Transverse colon (tissue), 4 donors: ENCODE measurements around the gene HOXC5. TPM values are rescaled to one million over a fixed set of nuclear protein-coding genes. Genes with fewer than 3 reads are reported as not detected.
A peak's percentile ranks its signal among the peaks of the same experiment; 100 is the strongest.

ENCODE experiments used
- DNase-seq: peaks from one replicate; pipeline ENCODE4 v3.0.0-alpha.2; 2019
- H3K27ac ChIP-seq, 4 donors: fragments of 200-600 bp; sonication (generic); 2 replicates each; pipeline ENCODE4 v1.5.1; 2016 to 2018; ENCODE audit warnings: inconsistent platforms in 4 of 4
- H3K27me3 ChIP-seq: fragments of 200-600 bp; sonication (generic); 2 replicates; pipeline ENCODE4 v1.5.1; 2017; ENCODE audit warnings: inconsistent platforms
- H3K36me3 ChIP-seq, 4 donors: fragments of 200-600 bp; sonication (generic); 2 replicates each; pipeline ENCODE4 v1.5.1; 2017 to 2019; ENCODE audit warnings: inconsistent platforms in 4 of 4
- H3K4me1 ChIP-seq, 4 donors: fragments of 200-600 bp; sonication (generic); 2 replicates each; pipeline ENCODE4 v1.5.1; 2017 to 2020; ENCODE audit warnings: inconsistent platforms in 4 of 4
- H3K4me3 ChIP-seq, 4 donors: fragments of 200-600 bp; sonication (generic); 1 replicate in 1 of 4; 2 replicates in 3 of 4; pipeline versions ENCODE4 v1.5.1 to v1.6.1; 2017 to 2019; ENCODE audit warnings: inconsistent platforms in 4 of 4
- H3K9me3 ChIP-seq, 2 donors: fragments of 200-600 bp; sonication (generic); 2 replicates each; pipeline ENCODE4 v1.5.1; 2017 to 2019; ENCODE audit warnings: inconsistent platforms in 2 of 2
- EP300 ChIP-seq: sonication (generic); formaldehyde crosslinking; IDR thresholded peaks from one replicate; pipeline ENCODE4 v1.6.1; 2017; ENCODE audit warnings: antibody characterized with exemption, low read depth
- POLR2A ChIP-seq: fragments of 450-650 bp; IDR thresholded peaks from one replicate; pipeline ENCODE4 v1.6.1; 2016; ENCODE audit warnings: antibody characterized with exemption, mild to moderate bottlenecking, moderate library complexity
- POLR2AphosphoS5 ChIP-seq, 3 donors: sonication (generic); formaldehyde crosslinking; IDR thresholded peaks; one replicate each; pipeline ENCODE4 v1.6.1; 2016; ENCODE audit warnings: antibody characterized with exemption in 3 of 3
- WGBS, 2 donors: methylation state at CpG; one replicate each; pipeline ENCODE4 v1.1.5; 2018; ENCODE audit warnings: low coverage in 1 of 2; 5-methylcytosine and 5-hydroxymethylcytosine counted together
- in situ Hi-C, 4 donors: fragments of 200-750 bp; cut with MboI; loops; one replicate each; pipeline versions ENCODE4 v1.15.0 to v1.15.1; 2017; ENCODE audit warnings: low sequenced_read_pairs in 3 of 4, low pct_ligation_motif_present in 1 of 4, low pct_unique_long_range_greater_than_20kb in 1 of 4
- intact Hi-C: fragments of 100-400 bp; cut with DNase I; formaldehyde crosslinking; loops from one replicate; pipeline ENCODE4 v1.15.1; 2023; ENCODE audit warnings: low total_unique reads
- total RNA-seq, 4 donors: library from RNA; depleted of rRNA; stranded (reverse); fragments of >200 nt; gene quantifications; one replicate each; pipeline ENCODE4 v1.1.0, GENCODE V29; 2016
- TF ChIP-seq, protein P1 (sequence below), 5 experiments: fragments of 200-600 bp in 3 of 5; fragments of 450-650 bp in 2 of 5; sonication (generic) in 3 of 5; IDR thresholded peaks; 1 replicate in 2 of 5; 2 replicates in 3 of 5; pipeline ENCODE4 v1.5.1; 2016 to 2017; ENCODE audit warnings: antibody characterized with exemption in 5 of 5, inconsistent platforms in 3 of 5, mild to moderate bottlenecking in 2 of 5, moderate library complexity in 1 of 5

Gene HOXC5
- total RNA-seq, 4 donors from 2014 or later, result 0.27 to 0.60 TPM; not detected in 2

DNA sequence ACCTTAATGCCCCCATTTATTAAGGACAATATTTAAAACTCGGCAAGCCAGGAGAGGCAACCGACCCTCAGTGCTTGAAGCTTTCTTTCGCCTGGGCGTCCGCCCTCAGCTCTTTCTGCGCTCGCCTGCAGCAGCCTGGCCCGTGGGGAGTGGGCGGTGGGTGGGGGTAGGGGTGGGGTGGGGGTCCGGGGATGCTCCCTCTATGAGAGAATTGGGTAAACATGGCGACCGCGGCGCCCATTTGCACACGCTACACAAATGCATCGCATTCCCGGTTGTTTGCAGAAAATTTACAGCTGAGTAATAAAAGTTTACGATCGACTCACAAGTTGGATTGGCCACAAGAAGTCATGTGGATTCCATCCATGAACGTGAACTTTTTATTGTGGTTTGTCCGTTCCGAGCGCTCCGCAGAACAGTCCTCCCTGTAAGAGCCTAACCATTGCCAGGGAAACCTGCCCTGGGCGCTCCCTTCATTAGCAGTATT, 16.3 kb upstream of the HOXC5 start:
- H3K27ac ChIP-seq, result peak overlapping the region in 1 of 4 donors; percentile 63
- DNase-seq, result no peak
- peaks cover 12 to 36% (median 19%) of the 10 kb centered on the region in 4 donors for H3K4me1 ChIP-seq
- intact Hi-C loops, result no loop called here
- H3K4me3 ChIP-seq, result peak overlapping the region in 1 of 4 donors; percentile 38
- 4% methylated on average over 4 to 25 of the region's 25 CpGs for WGBS, 2 donors
- no peaks in the 10 kb centered on the region for H3K9me3 ChIP-seq
- H3K27me3 ChIP-seq, result peaks cover 100% of the 10 kb centered on the region
- no peaks in the 10 kb centered on the region for H3K36me3 ChIP-seq
- in situ Hi-C loops, result no loop called here
- TF ChIP-seq POLR2AphosphoS5 (IDR thresholded peaks at IDR 0.05) (no peak), EP300 (no peak), POLR2A (no peak)
- TF ChIP-seq, protein P1, sequence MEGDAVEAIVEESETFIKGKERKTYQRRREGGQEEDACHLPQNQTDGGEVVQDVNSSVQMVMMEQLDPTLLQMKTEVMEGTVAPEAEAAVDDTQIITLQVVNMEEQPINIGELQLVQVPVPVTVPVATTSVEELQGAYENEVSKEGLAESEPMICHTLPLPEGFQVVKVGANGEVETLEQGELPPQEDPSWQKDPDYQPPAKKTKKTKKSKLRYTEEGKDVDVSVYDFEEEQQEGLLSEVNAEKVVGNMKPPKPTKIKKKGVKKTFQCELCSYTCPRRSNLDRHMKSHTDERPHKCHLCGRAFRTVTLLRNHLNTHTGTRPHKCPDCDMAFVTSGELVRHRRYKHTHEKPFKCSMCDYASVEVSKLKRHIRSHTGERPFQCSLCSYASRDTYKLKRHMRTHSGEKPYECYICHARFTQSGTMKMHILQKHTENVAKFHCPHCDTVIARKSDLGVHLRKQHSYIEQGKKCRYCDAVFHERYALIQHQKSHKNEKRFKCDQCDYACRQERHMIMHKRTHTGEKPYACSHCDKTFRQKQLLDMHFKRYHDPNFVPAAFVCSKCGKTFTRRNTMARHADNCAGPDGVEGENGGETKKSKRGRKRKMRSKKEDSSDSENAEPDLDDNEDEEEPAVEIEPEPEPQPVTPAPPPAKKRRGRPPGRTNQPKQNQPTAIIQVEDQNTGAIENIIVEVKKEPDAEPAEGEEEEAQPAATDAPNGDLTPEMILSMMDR (IDR thresholded peaks at IDR 0.05), result no peak

DNA sequence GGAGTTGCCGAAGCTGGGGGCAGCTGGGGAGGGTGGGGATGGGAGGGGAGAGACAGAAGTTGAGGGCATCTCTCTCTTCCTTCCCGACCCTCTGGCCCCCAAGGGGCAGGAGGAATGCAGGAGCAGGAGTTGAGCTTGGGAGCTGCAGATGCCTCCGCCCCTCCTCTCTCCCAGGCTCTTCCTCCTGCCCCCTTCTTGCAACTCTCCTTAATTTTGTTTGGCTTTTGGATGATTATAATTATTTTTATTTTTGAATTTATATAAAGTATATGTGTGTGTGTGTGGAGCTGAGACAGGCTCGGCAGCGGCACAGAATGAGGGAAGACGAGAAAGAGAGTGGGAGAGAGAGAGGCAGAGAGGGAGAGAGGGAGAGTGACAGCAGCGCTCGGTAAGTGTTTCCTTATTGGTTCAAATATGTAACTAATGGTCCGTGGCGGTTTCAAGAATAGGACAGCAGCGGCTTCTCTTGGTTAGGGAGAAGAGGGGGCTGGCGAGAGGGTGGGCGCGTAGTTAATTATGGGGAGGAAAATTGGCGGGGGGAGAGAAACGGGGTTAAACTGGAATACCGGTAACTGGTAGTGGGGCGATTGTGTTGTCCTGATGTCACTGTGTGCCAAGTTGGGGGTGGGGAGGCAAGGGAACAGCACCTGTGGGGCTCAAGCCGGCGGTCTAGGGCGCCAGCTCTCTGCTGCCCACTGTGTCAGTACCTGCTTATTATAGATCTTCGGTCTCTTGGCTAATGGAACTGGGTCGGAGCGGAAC, 15.6 kb upstream of the HOXC5 start:
- peak overlapping the region in 1 of 4 donors; percentile 63 for H3K27ac ChIP-seq
- no peaks in the 10 kb centered on the region for H3K9me3 ChIP-seq
- intact Hi-C loops (no loop called here), in situ Hi-C loops (no loop called here)
- DNase-seq, result no peak
- 2 to 5% methylated on average over 15 to 24 of the region's 24 CpGs for WGBS, 2 donors
- TF ChIP-seq, protein P1 (IDR thresholded peaks at IDR 0.05), result no peak
- no peak for TF ChIP-seq POLR2A
- TF ChIP-seq POLR2AphosphoS5 (IDR thresholded peaks at IDR 0.05), result no peak
- no peak for TF ChIP-seq EP300
- H3K27me3 ChIP-seq, result peaks cover 100% of the 10 kb centered on the region
- H3K4me1 ChIP-seq, result peaks cover 12 to 34% (median 19%) of the 10 kb centered on the region in 4 donors
- H3K36me3 ChIP-seq, result no peaks in the 10 kb centered on the region
- H3K4me3 ChIP-seq, result peak overlapping the region; percentile 5 to 38 (median 20)

DNA sequence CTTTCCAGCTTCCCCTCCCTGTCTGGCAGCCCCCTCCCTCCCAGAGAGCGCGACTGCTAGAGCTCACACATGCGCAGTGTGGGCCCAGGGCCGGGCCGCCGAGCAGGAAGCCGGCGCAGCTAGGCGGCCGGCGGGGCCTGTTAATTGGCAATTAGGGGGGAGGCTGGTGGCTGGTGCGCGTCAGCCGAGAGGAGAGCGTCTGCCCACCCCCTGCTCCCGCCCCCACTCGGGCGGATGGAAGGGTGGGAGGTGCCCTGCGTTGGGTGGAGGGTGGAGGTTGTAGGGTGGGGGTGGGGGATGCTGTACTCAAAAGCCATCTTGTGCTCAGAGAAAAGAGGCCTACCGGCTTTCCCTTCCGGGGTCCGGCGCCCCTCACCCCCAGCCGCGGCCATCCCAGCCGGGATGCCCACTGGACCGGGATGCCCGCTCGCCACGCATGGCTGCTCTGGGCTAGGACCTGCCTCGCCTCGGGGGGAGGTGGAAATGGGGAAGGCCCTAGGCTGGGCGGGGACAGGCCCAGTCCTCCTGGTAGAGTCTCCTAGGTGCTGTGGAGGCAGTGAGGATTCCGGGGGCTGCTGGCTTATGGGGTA, 14.9 kb upstream of the HOXC5 start:
- Histone ChIP-seq H3K4me1 (peaks cover 12 to 34% (median 19%) of the 10 kb centered on the region in 4 donors), H3K27ac (peak overlapping the region in 2 of 4 donors; percentile 27 to 63), H3K36me3 (no peaks in the 10 kb centered on the region), H3K4me3 (peak overlapping the region; percentile 5 to 38 (median 20)), H3K27me3 (peaks cover 100% of the 10 kb centered on the region), H3K9me3 (no peaks in the 10 kb centered on the region)
- peak; percentile 63 for DNase-seq
- in situ Hi-C loops (no loop called here), intact Hi-C loops (no loop called here)
- TF ChIP-seq POLR2AphosphoS5 (IDR thresholded peaks at IDR 0.05) (peak in 1 of 3 donors; percentile 13), EP300 (no peak), POLR2A (no peak)
- TF ChIP-seq, protein P1 (IDR thresholded peaks at IDR 0.05), result no peak
- WGBS, 2 donors, result 7% methylated on average over 34 of the region's 34 CpGs; no CpG with 5 or more reads in 1 of the 2 donors

DNA sequence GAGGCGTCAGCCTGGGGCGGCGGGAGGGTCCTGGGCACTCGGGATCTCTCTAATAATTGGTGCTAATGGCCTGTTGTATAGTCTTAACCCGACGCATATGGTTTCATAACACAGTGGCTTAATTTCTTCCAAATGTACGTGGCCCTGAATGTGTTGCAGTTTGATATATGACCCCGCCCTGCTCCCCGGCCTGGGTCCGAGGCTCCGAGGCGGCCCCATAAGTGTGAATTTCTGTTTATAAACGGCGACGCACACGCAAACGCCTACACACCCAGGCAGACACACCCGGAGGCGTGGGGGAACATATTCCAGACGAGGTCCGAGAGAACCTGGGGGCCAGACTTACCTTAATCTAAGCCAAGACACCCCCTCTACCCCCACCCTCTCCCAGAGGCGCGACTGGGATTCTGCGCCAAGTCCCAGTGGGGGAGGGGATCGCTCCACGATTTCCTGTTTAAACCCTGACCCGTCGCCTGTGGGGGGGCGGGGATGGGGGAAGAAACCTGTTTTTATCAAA, 14.3 kb upstream of the HOXC5 start:
- no peak for DNase-seq
- peak overlapping the region in 2 of 4 donors; percentile 23 to 38 for H3K4me3 ChIP-seq

More for the DNA sequence above, 14.3 kb upstream of the HOXC5 start:
- no peaks in the 10 kb centered on the region for H3K9me3 ChIP-seq
- in situ Hi-C loops (no loop called here), intact Hi-C loops (no loop called here)
- peak overlapping the region in 2 of 4 donors; percentile 27 to 63 for H3K27ac ChIP-seq
- no peaks in the 10 kb centered on the region for H3K36me3 ChIP-seq
- TF ChIP-seq POLR2AphosphoS5 (IDR thresholded peaks at IDR 0.05), result no peak
- TF ChIP-seq, protein P1 (IDR thresholded peaks at IDR 0.05), result no peak
- no peak for TF ChIP-seq EP300
- no peak for TF ChIP-seq POLR2A
- 7 to 28% methylated on average over 5 to 29 of the region's 29 CpGs for WGBS, 2 donors
- H3K27me3 ChIP-seq, result peaks cover 100% of the 10 kb centered on the region
- H3K4me1 ChIP-seq, result peaks cover 12 to 34% (median 19%) of the 10 kb centered on the region in 4 donors
